GM21786 (cell line): ENCODE results near the gene NSDHL.

ENCODE experiments used
- ATAC-seq: cut with Tn5 transposase; IDR thresholded peaks from one replicate; pipeline ENCODE4 v1.9.1; 2021; ENCODE audit not compliant: unreplicated experiment

NSDHL gene

DNA sequence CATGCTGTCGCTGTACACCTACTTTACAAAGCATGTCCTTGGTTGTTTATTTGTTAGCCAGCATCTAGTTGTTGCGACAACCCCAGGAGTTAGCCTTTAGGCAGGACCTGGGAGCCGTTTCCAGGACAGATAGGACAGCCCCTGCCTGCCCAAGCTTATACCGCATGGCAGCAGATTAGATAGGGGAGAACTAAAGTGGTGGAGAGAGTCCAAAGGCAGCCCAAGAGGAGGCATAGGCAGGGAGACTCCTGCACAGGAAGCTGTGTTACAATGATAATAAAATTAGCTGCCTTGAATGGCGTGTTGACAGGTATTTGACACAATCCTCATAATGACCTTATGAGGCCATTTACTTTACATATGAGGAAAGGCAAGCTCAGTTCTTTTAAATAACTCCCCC is 13.0 kb downstream of the NSDHL start:
- no peak for ATAC-seq

DNA sequence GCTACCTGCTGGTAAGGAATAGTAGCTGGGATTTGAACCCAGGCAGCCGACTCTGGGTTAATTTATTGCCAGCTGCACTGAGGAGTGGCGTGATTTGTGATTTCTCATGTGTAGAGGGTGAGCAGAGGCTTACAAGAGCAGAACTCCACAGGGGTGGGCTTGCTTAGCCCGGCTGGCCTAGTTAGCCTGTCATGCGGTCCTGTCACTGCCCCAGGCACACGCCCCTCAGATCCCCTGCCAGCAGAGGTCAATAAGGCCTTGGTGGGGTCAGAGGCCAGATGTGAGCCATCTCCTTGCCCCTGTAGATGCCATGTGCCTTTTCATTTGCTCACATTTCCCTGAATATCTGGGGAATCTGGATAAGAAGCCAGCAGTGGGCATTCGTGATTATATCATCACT is 13.4 kb downstream of the NSDHL start:
- ATAC-seq: no peak

DNA sequence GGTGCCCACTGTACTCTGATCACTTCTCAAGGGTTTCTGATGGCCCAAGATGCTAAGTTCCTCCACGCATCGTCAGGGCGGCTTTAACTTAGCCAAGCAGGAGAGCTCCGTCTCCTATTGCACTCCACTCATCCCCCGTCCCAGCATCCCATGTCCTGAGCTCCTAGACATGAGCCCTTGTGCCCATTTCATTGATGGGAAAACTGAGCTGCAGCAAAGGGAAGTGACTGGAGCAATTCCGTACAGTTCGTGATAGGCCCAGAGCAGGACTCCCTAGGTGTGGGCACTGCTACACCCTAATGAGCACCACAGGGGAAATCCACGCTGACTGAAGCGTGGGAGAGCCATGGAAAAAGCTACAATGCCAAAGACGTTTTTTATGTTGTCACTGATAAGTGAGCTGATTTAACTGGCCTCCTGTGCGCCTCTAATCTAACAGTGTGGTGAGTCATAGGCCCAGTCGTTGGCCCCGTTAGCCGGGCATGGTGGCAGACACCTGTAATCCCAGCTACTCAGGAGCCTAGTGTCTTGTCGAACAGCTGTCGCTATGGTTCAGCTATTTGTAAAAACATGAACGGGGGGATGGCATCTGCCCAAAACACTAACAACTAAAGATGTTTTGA is 14.9 kb downstream of the NSDHL start:
- no peak for ATAC-seq

DNA sequence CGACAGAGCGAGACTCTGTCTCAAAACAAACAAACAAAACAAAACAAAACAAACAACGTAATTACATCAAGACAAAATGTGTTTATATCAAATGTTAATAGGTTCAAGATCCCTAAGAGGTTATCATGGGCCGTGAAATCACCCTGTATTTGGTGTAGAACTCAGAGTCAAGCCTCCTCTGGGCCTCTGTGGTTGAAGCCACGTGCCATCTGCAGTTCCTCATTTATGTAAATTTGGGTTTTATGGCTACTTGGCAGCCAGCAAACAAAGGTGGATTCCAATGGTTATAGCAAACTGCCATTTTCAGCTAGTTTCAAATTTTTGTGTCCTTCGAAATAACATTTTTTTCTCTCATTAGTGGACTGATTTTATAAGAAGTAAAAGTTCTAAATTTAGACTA is 16.4 kb downstream of the NSDHL start:
- no peak for ATAC-seq

DNA sequence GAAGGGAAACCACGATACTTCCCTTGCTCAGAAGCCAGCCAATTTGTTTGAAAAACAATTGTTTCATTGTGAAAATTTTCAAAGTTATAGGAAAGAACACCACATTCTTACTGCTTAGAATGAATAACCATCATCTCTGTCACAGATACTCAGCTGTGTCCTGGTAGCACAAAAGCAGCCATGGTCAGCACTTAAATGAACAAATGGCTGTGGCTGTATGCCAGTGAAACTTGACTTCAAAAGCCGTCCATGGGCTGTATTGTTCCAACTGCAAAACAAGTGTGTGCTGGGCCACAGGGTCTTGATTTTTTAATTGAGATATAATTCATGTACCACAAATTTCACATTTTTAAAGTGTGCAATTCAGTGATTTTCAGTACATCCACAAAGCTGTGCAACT is 19.6 kb downstream of the NSDHL start:
- no peak for ATAC-seq

DNA sequence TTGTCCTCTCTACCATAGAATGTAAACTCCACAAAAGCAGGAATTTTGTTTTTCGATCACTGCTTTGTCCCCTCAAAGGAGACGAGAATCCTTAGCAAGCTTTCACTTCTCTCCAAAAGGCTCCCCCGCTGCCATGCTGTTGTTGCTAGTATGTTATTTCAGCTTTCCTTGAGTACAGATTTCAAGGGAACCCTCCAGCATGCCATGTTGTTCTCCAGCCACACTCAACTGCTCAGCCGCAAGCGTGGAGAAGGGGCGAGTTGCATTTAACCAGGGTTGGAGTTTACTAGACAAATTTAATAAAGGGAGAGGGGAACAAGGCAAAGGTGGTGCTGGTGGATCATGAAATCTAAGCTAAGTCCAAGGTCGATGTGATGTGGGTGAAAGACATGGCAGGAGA is 23.1 kb downstream of the NSDHL start:
- ATAC-seq: no peak

DNA sequence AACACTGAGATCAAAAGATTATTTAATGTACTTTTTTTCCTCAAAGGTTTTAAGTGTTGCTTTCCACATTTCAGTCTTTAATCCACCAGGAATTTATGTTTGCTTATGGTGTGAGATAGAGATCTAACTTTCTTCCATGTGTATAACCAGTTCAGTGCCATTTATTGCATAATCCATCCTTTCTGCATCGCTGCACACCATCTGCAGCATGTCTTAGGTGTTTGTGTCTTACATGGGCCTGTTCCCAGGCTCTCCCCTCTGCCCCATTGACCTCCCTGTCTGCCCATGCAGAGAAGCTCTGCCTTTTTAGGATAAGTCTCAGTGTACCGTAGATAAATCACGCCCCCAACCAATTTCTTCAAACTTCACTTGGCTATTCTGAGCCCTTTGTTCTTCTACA is 30.3 kb downstream of the NSDHL start:
- ATAC-seq: no peak

DNA sequence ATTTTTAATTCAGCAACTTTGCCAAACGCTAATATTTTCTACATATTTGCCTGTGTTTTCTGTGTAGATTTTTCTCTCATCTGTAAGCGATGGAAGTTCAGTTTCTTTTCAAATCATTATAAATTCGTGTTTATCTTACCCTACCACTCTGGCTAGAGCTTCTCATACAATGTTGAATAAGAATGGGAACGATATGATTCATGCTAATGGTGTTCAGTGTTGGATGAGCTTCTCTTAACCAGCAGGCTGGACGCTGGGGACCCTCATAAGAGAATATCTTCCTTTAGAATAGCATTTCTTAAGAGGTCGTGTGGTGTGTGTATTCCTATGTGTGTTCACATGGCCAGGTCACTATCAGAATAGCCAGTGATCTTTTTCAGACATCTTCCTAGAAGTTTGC is 31.0 kb downstream of the NSDHL start:
- ATAC-seq: no peak

DNA sequence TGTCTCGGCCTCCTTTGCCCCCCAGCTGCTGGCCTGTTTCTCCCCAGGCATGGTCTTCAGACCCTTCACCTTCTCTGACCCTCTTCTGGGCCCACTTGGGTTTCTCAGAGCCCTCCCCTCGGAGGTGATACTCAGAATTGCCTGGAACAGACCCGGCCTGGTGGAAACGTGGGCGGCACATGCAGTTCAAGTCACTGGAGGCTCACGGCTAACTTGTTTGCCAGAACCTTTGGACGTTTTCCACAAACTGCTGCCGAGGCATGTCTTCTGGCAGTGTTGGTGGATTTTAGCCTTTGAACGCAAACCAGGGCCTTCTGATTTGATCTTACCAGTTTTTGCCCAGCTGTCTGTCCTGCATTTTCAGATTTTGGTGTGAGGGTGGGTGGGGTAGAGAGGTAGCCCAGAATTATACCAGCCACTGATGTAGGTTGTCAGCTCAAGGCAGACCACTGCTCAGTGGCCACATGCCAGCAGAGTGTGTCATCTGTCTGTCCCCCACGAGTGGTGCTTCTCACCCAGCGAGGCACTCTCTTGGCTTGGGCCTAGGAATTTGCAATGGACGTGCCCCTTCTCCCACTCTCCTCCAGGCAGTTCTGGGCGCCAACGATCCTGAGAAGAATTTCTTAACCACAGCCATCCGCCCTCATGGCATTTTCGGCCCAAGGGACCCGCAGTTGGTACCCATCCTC is 34.5 kb downstream of the NSDHL start:
- ATAC-seq: no peak

DNA sequence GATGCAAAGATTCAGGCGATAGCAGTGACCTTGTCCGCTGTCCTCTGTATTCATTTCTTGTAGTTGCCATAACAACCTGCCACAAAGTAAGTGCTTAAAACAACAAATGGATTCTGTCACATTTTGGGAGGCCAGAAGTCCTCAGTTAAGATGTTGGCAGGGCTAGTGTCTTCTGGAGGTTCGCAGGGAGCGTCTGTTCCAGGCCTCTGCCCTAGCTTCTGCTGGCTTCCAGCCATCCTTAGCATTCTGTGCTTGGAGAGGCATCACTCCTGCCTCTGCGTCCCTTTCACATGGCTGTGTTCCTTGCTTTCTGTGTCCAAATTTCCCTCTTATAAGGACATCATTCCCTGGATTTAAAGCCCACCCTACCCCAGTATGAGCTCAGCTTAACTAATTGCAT is 35.5 kb downstream of the NSDHL start:
- no peak for ATAC-seq

DNA sequence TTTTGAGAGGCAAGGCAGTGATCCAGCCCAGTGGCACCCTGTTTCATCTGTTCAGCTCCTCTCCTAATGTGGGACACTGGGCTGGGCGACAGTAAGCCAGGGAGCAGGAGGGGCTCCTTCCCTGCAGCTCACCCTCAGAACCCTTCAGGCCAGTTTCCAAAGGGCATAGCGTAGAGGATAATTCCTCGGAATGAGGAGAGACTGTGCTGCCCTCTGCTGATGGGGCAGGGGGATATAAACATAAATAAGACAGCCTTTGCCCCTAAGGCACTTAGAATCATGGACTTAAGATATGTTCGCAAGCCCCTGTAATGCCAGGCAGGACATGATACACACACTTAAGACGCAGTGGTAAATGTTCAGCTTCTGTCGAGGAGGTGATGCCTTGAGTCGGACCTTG is 39.1 kb downstream of the NSDHL start:
- no peak for ATAC-seq

DNA sequence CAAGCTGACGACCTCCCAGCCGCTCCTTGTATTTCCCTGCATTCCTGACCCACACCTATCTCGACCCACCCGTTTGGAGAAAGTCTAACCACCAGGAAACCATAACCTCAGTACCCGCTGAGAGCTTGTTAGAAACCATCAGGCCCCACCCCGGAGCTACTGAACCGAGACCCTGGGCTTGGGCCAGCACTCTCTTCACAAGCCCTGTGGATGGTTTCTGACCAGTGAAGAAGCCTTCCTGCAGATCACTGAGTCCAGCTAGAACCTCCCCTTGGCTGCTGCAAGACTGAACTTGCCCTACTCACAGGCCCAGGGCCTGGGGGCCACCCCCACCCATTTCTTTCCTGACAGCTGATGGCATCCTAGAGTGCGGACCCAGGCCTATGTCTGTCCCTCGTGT is 40.4 kb downstream of the NSDHL start:
- ATAC-seq: no peak

DNA sequence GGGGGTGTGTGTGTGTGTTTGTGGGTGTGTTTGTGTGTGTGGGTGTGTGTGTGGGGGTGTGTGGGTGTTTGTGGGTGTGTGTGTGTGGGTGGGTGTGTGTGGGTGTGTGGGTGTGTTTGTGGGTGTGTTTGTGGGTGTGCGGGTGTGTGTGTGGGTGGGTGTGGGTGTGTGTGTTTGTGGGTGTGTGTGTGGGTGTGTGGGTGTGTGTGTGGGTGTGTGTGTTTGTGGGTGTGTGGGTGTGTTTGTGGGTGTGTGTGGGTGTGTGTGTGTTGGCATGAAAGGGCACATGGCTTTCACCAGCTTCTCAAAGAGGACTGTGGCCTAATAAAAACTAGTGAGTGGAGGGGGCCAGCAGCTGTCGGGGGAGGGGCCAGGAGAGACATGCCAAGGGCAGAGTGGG is 41.7 kb downstream of the NSDHL start:
- ATAC-seq: no peak

DNA sequence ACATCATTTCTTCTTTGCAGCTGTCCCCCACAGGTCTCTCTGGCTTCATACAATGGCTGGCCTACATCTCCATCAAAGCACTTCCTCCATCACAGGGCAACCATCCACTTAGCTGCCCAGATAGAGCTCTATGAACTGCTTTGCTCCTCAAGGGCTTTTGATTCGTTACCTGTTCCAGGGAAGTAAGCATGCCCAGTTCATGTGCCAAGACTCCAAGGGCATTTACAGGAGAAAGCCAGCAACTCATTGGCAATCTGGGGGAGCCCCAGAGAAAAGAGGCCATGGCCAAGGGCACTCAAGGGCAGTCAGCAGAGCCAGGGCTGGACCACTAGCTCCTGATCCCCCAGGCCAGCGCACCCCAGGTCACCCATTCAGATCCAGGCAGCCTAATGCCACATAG is 42.5 kb downstream of the NSDHL start:
- ATAC-seq: no peak

DNA sequence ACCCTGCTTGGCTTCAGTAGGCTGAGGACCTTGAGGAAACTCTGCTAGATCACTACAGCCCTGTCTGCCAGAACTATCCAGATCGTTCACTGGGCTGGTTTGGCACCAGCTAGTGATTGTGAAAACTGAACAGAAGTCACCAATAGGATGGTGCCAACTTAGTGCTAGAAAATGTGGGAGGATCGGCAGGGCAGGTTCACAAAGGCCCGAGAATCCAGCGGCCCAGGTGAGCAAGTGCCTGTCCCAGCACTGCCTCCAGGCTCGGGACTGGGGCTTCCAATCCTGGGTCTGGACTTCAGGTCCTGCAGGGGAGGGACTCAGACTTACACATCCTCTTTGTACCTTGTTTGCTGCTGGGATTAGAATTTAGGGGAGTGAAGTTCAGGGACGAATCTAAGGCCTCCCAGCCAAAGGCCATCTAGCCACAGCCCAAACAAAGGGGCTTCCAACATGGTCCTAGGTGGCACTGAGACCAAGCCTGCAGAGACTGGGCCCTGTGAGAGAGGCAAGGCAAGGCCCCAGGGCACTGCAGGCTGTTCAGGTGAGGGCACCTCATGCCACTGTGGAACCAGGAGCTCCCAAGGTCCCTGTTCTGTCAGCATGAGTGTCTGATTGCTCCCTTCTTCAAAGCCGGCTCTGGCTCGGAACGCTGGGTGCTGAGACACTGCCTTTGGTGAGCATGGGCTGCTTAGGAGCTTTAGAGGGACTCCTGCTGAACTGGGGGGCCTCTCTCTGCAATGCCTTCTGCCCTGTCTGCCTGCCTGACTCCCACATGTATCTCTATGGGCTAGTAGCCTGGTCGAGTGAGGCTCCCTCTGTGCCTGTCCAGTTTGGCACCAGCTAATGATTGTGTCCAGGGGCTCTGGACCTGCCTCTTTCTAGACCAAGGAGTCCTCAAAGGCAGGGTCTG is 46.3 kb downstream of the NSDHL start:
- ATAC-seq: no peak

DNA sequence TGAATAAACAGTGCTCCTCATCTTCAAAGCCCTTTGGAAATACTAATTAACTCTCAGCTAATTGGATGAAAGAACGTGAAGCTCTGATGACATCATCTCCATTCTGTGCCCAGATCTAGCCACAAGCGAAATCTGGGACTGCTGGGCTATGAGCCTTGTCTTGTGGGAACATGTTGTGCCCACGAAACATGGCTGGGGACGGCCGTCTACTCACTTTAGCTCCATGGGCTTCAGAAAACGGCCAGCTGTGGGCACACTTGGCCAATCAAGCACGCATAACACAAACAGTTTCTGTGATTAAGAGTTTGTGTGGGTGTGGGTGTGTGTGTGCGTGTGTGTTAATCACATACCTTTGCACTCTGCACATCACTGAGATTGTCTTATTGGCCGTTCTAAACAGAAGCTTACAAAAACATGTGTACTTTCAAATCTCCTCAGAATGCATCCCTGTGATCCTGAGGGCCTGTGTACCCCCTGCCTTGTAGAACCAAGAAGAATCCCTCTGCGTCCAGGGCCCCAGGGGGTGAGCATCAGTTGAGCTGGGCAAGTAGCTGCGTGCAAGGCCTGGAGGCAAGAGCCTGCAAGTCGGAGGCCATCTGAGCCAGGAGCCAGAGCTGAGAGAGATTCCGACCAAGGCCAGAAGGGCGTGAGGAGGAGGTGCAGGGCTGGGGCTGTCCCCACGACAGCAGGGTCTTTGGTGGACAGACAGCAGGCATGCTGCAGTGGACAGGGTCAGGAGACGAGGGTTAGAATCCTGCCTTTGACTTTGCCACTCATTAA is 48.3 kb downstream of the NSDHL start:
- no peak for ATAC-seq

DNA sequence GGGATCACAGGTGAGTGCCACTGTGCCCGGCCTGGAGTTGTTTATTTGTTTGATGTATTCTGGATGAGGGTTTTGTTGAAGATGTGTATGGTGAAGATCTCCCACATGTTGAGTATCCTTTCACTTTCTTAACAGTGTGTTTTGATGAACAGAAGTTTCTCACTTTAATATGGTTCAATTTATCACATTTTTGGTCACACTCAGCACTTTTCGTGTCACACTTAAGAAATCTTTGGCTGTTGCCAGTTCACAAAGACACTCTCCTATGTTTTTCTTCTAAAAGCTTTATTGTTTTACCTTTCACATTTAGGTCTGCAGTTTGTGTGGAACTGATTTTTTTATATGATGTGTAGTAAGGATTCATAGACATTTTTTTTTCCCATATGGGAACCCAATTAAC is 50.4 kb downstream of the NSDHL start:
- ATAC-seq: no peak

DNA sequence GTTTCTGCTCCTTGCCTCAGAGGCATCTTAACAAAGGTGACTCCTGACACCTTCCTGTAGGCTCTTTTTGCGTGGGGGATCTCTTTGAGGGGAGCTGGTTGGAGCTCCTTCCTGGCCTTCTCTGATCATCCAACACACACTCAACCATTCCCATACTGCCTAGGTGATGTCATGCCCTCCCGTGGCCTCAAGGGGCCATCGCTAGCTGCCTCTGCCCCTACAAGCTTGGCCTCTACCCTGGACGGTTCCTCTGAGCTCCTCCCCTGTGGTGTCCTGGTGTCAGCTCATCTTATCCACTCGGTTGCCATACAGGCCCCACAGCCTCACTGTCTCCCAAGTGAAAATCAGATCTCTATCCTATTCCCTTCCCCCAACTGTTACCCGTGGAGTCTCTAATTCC is 53.3 kb downstream of the NSDHL start:
- ATAC-seq: no peak

DNA sequence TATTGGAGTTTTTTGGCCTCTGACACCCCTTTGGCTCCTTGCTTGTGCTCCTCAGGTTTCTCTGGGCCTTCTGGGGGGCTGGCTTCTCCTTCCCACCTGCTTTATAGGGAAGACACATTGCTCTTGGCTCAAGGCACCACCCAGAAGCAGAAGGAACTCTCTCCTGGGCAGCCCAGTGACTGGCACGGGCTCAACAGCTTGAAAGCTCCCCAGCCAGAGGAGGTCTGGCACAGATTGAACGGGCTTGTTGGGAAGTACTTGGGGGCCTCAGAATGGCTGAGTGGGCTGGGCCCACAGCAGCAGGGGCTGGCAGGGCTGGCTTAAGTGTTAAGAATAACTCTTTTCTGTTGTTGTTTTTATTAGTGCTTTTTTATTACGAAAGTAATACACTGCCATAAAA is 55.9 kb downstream of the NSDHL start:
- ATAC-seq: no peak

DNA sequence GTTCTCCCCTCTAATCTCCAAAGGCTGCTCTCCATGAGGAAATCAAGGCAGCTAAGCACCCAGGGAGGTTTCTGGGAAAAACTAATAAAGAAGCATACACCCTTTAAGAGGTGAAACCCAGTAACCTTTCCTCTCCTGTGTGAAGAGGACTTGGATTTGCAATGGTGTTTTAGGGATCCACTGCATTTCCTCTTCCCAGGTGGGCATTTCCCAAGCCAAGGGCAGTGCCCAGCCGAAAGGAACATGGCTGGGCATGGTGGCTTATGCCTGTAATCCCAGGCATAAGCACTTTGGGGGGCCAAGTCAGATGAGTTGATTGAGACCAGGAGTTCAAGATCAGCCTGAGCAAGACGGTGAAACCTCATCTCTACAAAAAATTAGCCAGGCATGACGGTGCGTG is 61.6 kb downstream of the NSDHL start:
- no peak for ATAC-seq
